Epithelial cell of prostate (primary cell): ENCODE data around the gene GRM7.

Source experiments
- DNase-seq: peaks from one replicate; pipeline ENCODE4 v3.0.0-alpha.2; 2011; ENCODE audit warnings: low read depth, low spot score
- H3K27ac ChIP-seq: fragments of 450-650 bp; 2 replicates; pipeline ENCODE4 v1.5.1; 2017; ENCODE audit warnings: mild to moderate bottlenecking

GRM7 gene

DNA sequence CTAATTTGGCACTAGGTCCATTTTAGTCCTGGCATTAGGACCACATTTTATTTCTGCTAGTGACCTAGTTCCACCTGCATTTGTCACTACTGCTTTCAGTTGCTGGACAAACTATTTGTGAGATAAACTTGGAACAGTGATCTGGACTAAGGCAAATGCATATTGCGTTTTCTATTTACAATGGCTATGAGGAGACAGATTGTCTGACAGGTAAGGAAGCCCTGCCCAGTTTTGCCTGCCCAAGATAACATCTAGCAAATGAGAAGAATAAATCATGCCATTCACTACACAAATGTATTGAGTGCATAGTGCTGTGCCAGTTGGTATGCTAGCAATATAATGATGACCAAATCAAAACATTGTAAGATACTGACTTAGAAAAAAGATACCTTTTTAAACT is 245.7 kb downstream of the GRM7 start:
- DNase-seq = no peak
- no peak overlapping the region for H3K27ac ChIP-seq

DNA sequence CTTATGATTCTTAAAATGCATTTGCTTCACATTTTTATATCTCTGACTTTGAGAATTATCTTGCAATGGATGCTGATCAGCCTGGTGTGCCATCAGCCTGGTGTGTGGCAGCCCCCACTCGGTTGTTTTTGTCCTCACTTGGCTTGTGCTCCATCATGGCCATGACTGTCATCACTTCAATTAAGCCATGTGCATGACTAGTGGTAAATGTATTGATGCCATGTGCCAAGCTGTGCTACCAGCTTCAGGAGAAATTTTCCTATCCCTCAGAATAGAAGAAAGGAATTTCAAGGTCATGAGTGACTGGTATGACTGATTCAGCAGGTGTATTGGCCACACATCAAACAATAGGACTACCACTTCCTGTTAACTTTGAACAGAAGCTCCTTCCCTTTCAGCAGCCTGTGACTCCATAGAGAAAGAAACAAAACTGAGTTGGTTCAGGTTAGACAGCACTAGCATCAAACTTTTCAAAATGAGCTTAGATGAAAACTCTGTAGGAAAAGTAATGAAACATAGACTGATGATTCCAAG is 251.7 kb downstream of the GRM7 start:
- no peak for DNase-seq

DNA sequence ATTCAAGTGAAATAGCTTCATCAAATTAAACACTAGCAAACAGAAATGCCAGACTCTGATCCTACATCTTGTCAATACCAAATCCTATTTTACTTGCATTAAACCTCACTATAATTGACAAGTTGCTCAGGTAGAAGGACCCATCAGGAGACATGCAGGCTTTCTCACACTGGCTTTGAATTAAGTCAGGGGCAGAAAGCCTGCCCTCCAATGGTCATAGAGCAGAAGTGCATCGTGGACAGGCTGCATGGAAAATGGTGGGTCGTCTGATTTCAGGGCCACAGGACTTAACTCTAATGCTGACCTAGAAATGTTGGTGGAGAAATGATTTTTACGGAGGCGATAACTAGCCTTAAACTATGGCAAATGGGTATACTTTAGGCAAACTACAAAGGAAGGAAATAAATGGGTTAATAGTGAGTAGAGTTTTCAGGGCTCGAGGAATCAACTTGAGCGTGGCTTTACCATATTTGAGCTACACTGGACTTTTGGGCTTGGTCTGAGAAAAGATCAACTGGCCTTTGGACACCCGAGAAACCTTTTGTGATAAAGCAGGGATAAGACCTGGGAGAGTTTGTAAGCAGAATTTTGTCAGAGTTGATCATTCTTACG is 283.9 kb downstream of the GRM7 start:
- DNase-seq = peak; percentile 1
- H3K27ac ChIP-seq = no peak overlapping the region

More for the DNA sequence above, 251.7 kb downstream of the GRM7 start:
- no peak overlapping the region for H3K27ac ChIP-seq

DNA sequence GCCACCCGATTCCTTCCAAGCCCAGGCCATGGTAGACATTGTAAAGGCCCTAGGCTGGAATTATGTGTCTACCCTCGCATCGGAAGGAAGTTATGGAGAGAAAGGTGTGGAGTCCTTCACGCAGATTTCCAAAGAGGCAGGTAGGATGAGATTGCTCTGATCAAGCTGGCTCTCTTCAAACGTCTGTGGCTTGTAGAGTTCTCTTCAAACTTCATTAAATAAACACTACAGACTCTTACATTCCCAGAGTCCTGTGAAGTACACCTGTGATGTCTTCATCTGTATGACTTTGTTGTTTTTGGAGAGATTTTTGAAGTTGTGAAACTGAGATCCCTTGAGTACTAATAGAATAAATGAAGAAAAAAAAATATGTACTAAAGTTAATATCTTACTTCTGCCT is 285.6 kb downstream of the GRM7 start:
- H3K27ac ChIP-seq = no peak overlapping the region
- DNase-seq = no peak

DNA sequence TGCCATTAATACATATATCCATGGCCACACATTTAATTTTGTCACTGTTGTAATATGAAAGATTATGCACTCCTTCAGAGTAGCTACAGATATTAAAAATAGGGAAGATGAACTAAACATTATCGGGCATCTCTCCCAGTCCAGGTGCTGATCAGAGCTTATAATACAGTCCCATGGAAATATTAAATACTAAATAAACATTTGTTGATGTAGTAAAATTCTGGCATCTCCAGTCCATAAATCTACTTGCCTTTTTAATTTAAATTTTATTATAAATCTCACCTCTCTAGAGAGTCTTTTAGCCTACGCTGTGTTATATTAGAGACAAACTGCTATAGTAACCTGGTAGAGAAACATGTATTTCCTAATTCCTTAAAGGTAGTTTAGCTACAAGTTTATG is 297.6 kb downstream of the GRM7 start:
- no peak for DNase-seq
- H3K27ac ChIP-seq = no peak overlapping the region

DNA sequence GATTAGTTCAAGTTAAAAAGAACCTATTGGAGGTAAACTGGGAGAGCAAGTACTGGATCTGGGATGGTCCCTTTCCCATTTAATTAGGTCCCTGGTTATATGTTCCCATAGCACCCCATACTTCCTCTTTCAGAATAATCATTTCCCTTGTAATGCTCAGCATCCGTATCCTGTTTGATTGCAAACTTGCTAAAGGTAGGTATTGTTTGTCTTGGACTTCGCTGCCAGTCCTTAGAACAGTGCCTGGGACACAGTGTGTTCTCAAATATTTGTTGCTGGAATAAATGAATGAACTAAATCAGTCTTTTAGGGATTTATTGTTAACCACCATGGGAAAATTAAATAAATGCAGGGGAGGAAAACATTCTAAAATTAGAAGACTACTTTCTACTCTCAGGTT is 299.8 kb downstream of the GRM7 start:
- DNase-seq = no peak
- H3K27ac ChIP-seq = no peak overlapping the region

DNA sequence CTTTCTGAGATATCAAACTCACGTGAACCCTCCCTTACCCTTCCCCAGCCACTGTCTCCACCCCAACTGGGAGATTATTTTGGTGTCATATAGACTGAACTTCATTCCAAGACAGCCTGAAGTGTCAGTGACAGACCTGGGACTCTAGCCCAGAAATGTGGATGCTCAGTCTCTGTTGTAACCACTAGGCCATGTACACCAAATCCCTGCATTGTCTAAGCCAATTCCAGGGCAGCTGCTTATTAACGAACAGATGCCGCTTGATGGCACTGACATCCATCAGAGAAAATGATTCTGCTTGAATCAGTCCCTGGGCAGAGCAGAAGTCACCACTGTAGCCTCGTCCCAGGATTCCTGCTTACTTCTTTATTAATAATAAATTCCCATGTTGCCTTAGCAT is 305.5 kb downstream of the GRM7 start:
- H3K27ac ChIP-seq = no peak overlapping the region
- DNase-seq = no peak

DNA sequence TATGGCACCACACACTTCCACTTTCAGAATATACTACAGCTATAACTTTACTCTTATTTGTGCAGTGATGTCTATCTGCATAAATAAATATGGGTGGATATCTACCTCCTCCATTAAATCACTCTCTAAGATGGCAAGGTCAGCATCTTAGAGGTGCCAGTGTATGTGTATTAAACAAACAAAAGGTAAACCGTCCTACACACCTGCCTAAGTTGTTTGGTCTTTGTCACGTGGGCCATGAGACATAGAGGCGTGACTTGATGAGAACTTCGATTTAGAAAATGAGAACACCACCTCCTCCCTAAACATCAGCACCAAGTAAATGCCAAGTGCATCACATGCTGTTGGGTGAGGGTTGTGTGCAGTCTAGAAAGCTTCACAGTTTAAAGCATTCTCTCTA is 310.6 kb downstream of the GRM7 start:
- no peak for DNase-seq
- no peak overlapping the region for H3K27ac ChIP-seq

DNA sequence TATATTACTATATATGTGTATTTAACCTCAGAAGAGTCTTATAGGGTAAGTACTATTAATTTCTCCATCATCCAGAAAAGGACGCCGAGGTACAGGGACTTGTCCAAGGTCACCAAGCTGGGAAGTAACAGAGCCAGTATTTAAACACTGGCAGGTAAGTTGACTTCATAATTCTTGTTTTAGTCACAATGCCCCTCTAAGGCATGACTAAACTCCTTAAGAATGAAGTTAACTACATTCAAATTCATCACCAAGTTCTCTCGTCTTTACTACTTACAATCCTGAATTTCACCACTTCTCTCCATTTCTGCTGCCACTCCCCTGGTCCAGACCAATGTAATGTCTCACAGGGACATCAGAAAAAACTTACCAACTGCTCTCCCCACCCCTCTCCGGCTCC is 312.1 kb downstream of the GRM7 start:
- H3K27ac ChIP-seq = no peak overlapping the region
- DNase-seq = no peak

DNA sequence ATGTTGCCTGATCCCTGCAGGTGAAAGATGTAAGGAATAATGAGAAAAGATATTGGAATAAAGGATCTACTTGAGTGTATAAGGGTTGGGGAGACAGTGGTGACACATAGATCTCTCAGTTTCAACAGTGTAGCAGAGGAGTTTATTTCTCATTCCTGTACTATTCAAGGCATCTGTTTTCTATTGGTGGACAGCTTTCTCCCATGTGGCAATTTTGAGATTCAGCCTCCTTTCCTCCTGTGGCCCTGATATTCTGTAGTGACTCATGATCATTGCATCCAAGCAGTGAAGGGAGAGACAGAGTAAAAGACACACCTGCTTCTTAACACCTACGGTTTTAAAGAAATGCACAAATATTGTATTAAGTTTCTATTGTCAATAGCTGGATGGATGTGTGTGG is 327.6 kb downstream of the GRM7 start:
- H3K27ac ChIP-seq = no peak overlapping the region
- no peak for DNase-seq

DNA sequence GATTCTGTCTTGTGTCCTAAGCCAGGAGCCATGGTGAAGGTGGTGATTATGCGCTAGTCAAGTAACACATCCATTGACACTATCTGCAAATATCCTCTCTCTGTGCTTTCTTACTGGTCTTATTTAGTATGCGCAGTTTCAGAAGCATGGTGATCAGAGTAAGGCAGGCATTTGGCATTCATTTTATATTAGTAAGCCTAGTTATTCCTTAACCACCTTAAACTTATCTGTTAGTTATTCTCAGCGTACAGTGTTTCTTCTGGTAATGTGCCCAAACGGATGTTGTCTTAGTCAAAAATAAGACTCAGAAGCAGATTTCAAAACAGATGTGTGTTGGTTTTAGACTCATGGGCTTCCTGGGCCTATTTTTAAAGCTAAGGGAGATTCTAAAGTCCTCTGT is 329.2 kb downstream of the GRM7 start:
- DNase-seq = no peak
- no peak overlapping the region for H3K27ac ChIP-seq

DNA sequence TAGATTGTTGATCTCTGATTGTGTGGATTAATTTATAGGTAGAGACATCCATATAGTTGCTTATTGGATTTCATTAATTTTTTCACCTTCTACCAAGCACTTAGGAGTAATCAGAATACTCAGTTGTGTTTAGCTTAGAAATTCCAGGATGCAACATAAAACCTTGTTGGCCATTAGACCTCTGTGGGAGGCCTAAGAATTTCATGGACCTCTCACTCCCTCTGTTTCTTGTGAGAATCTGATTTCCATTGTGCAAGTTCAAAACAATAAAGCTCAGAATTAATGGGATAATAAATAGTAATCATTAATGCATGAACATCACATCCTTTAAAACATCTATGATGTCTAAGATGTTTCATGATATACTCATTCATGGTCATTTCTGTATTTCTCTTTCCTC is 332.4 kb downstream of the GRM7 start:
- no peak for DNase-seq
- H3K27ac ChIP-seq = no peak overlapping the region

DNA sequence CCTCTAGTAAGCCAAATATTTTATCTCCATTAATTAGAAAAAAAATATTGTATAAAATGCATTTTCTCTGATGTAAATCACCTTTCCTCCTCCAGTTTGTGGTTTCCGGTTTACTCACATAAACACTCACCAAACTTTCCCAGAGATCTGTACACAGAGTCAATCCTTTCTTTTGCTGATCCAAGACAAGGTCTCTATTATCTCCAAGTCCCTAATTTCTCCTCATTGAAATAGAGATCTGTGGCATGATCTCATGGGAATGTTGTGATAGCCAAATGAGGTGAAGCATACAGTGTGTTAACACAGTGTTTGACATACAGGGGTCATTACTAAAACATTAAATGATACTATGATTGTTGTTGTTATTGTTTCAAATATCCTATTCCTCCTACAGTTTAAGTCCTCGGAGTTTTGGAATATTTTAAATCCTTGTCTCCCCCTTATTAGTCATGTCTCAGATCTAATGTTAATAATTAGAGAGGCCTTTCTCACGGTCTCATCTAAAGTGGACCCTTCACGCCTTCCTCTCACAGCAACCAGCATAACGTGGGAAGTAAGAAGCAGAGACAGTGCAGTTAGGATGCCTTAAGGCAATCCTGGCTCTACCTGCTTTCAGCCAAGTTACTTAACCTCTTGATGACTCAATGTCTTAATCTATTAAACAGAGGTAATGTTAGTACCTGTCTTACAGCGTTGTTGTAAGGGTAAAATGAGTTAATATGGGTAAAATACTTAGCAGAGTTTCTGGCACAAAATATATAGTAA is 333.3 kb downstream of the GRM7 start:
- DNase-seq = peak; percentile 33
- peak overlapping the region; percentile 7 for H3K27ac ChIP-seq

DNA sequence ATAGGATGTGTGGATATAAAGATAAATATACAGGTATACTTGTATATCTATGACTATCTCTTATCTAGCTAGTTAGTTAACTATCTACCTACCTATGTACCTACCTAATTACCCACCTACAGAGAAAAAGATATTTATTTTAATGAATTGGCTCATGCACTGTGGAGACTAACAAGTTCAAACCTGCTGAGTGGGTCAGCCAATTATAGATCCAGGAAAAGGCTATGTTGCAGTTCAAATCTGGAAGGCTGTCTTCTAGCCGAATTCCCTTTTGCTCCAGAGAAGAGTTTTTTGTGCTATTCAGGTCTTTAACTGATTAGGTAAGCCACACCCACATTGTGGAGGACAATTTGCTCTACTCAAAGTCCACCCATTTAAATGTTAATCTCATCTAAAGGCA is 335.0 kb downstream of the GRM7 start:
- no peak for DNase-seq
- H3K27ac ChIP-seq = no peak overlapping the region

DNA sequence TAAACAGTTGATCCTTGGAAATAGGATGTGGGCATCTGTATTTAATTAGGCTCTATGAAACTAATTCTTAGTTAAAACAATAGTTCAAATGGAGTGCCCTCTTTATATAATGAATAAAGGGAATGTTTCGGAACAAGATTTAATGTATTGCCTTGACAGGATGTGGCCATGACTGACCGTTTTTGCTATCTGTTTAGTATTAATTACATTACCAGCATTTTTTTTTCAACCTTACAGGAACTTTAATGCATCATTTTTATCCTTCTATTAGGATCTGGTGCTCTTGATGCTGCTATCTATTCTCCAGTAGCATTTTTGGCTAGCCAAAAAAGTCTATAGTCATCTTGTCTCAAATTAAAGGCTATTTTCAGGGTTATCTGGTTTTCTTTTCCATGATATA is 340.9 kb downstream of the GRM7 start:
- DNase-seq = no peak
- no peak overlapping the region for H3K27ac ChIP-seq

DNA sequence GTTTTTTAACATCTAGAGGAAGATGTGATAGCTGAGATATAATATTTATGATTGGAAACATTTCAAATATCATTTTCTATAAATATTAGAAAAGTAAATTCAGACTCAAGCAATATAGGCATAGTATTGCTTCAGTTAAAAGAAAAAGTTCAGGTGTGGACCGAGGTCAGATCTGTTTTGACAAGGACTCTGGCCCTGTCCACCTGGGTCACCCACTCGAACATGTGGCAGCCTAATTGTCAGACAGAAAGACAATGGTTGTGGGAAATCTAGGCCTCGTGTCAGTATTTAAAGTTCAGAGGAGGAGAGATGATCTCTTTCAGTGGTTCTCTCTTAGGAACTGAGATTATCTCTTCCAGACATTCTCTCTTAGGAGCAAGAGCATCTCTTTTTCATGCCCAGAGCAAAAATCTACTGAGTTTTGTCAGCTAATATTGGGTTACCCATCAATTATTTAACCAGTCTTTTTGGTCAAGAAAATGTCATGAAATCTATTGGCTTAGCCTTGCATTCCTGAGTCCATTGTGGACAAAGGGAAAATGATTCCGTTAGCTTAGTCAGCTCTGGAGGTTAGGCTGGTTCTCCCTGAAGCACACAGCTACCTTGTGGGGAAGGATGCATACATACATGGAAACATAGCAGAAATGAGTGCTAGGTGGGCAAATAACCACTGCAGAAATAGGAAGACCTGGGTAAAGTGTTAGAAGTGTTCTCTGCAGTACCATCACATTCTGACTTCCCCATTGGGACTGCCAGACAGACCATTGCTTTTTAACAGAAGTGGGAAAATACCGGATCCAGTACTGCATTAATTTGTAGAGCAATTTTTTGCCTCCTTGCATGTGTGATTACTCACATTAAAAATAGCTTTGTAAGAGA is 343.3 kb downstream of the GRM7 start:
- H3K27ac ChIP-seq = no peak overlapping the region
- no peak for DNase-seq

DNA sequence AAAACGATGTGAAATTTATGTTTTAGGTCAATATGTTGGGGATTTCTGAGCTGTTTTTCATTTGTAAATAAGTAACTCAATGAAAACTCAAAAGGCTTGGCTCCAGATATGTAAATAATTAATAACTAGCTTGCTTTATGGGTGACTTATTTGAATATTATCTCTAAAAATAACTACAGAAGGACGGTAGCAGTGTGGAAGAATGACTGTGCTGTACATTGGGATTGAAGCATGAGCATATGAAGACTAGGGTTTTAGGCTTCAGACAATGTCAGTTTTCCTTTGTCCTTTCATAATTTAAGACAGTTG is 343.9 kb downstream of the GRM7 start:
- H3K27ac ChIP-seq = no peak overlapping the region
- DNase-seq = no peak

DNA sequence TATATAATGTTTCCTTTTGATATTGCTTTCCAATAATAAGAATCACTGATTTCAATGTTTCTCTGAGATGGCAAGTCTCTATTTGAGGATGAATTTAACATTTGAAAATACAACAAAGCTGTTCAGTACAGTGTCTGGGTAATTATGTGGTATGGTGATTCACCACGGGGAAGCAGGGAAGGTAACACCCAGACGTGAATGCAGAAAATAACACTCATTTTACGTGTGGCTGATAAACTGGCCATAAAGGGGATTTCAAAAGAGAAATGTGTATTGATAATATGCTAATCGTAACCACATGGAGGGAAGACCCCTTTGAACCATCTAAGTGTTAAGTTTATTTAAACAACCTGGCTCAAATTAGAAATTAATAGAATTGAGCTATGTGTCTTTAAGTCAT is 344.6 kb downstream of the GRM7 start:
- no peak overlapping the region for H3K27ac ChIP-seq
- DNase-seq = no peak

DNA sequence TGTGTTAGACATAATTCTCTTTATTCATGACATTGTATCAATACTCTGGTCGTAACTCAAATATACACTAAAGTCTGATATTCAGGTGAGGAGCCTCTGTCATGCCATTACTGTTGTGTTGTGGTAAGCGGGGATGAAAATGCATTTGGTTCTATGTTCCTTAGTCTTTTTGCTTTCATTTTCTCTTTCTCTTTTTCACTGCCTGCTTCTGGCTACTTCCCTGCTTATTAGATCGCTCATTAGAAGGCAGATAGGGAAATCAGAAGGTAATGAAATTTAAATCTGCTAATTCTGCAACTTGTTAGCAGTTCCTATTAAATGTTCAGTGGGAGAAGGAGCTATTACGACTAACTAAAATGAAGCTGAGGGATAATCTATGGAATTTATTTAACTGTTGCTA is 345.0 kb downstream of the GRM7 start:
- DNase-seq = no peak
- no peak overlapping the region for H3K27ac ChIP-seq

DNA sequence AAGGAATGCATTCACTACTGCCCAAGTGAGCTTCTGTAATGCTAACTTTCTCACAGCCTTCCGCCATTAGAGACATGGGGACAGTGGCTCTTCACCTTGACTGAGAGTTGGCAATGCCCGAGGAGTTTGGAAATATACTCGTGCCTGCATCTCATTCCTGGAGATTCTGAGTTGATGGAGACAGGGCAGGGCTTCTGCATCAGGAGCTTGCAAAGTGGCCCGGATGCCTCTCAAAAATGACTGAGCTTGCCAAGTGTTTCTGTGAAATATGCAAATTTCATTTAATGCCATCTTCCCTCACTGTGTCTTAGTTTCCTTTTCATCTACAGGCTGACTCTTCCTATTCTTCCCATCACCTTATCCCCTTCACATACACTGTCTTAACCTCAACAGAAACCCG is 346.2 kb downstream of the GRM7 start:
- no peak for DNase-seq
- no peak overlapping the region for H3K27ac ChIP-seq

DNA sequence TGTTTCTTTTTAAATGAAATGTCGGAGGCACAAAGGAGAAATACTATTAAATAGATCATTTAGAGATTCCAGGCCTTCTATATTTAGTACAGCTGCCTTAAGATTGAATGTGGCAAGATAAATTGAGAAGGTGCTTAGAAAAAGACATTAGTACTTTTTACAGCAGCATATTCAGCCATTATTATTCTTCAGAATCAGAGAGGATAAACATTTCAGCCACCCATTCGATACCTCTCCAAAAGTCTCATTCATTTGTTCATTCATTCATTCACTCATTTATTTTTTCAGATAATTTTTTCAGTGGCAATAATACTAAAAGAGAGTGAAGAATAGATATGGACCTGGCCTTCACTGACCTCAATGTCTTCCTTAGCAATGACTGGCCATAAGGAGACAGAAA is 347.0 kb downstream of the GRM7 start:
- no peak overlapping the region for H3K27ac ChIP-seq

More for the DNA sequence above, 347.0 kb downstream of the GRM7 start:
- no peak for DNase-seq
